ENCODE data around the gene ST3GAL2.

The ST3GAL2 gene

GRCh38 chr16:70473446-70474319, 34.8 kb upstream of the ST3GAL2 start:
- H3K4me3 ChIP-seq (ENCODE audit: insufficient read depth in 1 of 2, low read depth in 1 of 2, low read length in 2 of 2), result no peak overlapping the region
- H3K27ac ChIP-seq (ENCODE audit: low read length, poor library complexity, severe bottlenecking), result no peak overlapping the region
- H3K9ac ChIP-seq (ENCODE audit: low read length), result no peak overlapping the region
- H3K36me3 ChIP-seq (ENCODE audit: control insufficient read depth in 1 of 2, insufficient read depth in 2 of 2, low read depth in 1 of 2, low read length in 2 of 2), result peaks cover 18 to 60% of the 10 kb centered on the region in 2 experiments
- peaks cover 38% of the 10 kb centered on the region for H3K4me1 ChIP-seq (ENCODE audit: control insufficient read depth, insufficient read depth, low read depth, low read length)
- H3K9me3 ChIP-seq (ENCODE audit: control insufficient read depth, low read length), result no peaks in the 10 kb centered on the region
- no peak overlapping the region for H2AFZ ChIP-seq (ENCODE audit: low read depth, low read length)
- no peak overlapping the region for H3K23ac ChIP-seq (ENCODE audit: low read length in 2 of 2)
- WGBS, result 94% methylated on average over 20 of the region's 21 CpGs
- no peak overlapping the region for H2BK12ac ChIP-seq (ENCODE audit: low read length in 2 of 2)
- H2BK120ac ChIP-seq (ENCODE audit: low read depth, low read length), result no peak overlapping the region
- H3K27me3 ChIP-seq (ENCODE audit: control insufficient read depth in 1 of 2, insufficient read depth in 1 of 2, low read length in 2 of 2), result no peaks in the 10 kb centered on the region
- H2BK5ac ChIP-seq (ENCODE audit: low read depth, low read length, poor library complexity, severe bottlenecking), result no peak overlapping the region
- H2AK5ac ChIP-seq (ENCODE audit: low read length, severe bottlenecking), result no peak overlapping the region
- H2BK15ac ChIP-seq (ENCODE audit: low read depth, poor library complexity, severe bottlenecking), result no peak overlapping the region
- no peak overlapping the region for H3K4ac ChIP-seq (ENCODE audit: low read depth in 1 of 2, low read length in 2 of 2)
- no peak overlapping the region for H3K14ac ChIP-seq (ENCODE audit: low read length in 2 of 2)
- no peak for DNase-seq
- H3K18ac ChIP-seq (ENCODE audit: low read depth in 1 of 2, low read length in 2 of 2), result no peak overlapping the region
- H3K79me1 ChIP-seq (replicated peaks; ENCODE audit: low read length, poor library complexity, severe bottlenecking), result no peaks in the 10 kb centered on the region
- H4K91ac ChIP-seq (ENCODE audit: low read length), result no peak overlapping the region
- H3K4me2 ChIP-seq (ENCODE audit: low read length, poor library complexity, severe bottlenecking), result no peak overlapping the region
- no peak overlapping the region for H4K8ac ChIP-seq (ENCODE audit: low read length)

- Histone ChIP-seq H3K27me3 (ENCODE audit: control insufficient read depth in 1 of 2, insufficient read depth in 1 of 2, low read length in 2 of 2) (no peaks in the 10 kb centered on the region), H3K9ac (ENCODE audit: low read length) (no peak overlapping the region), H4K91ac (ENCODE audit: low read length) (no peak overlapping the region), H3K27ac (ENCODE audit: low read length, poor library complexity, severe bottlenecking) (no peak overlapping the region), H2BK5ac (ENCODE audit: low read depth, low read length, poor library complexity, severe bottlenecking) (no peak overlapping the region), H2BK12ac (ENCODE audit: low read length in 2 of 2) (no peak overlapping the region), H2AK5ac (ENCODE audit: low read length, severe bottlenecking) (no peak overlapping the region), H3K9me3 (ENCODE audit: control insufficient read depth, low read length) (no peaks in the 10 kb centered on the region), H3K4me3 (ENCODE audit: insufficient read depth in 1 of 2, low read depth in 1 of 2, low read length in 2 of 2) (no peak overlapping the region), H3K4me1 (ENCODE audit: control insufficient read depth, insufficient read depth, low read depth, low read length) (peaks cover 33% of the 10 kb centered on the region), H3K4ac (ENCODE audit: low read depth in 1 of 2, low read length in 2 of 2) (no peak overlapping the region), H2AFZ (ENCODE audit: low read depth, low read length) (no peak overlapping the region), H3K18ac (ENCODE audit: low read depth in 1 of 2, low read length in 2 of 2) (no peak overlapping the region), H2BK15ac (ENCODE audit: low read depth, poor library complexity, severe bottlenecking) (no peak overlapping the region), H3K23ac (ENCODE audit: low read length in 2 of 2) (no peak overlapping the region), H3K4me2 (ENCODE audit: low read length, poor library complexity, severe bottlenecking) (no peak overlapping the region), H3K79me1 (replicated peaks; ENCODE audit: low read length, poor library complexity, severe bottlenecking) (no peaks in the 10 kb centered on the region), H3K14ac (ENCODE audit: low read length in 2 of 2) (no peak overlapping the region), H2BK120ac (ENCODE audit: low read depth, low read length) (no peak overlapping the region), H4K8ac (ENCODE audit: low read length) (no peak overlapping the region), H3K36me3 (ENCODE audit: control insufficient read depth in 1 of 2, insufficient read depth in 2 of 2, low read depth in 1 of 2, low read length in 2 of 2) (peaks cover 14 to 53% of the 10 kb centered on the region in 2 experiments)
- DNase-seq, result no peak
- WGBS, result 93% methylated on average over 28 of the region's 28 CpGs
Measured at GRCh38 chr16:70472786-70473433, 34.0 kb upstream of the ST3GAL2 start.

DNA sequence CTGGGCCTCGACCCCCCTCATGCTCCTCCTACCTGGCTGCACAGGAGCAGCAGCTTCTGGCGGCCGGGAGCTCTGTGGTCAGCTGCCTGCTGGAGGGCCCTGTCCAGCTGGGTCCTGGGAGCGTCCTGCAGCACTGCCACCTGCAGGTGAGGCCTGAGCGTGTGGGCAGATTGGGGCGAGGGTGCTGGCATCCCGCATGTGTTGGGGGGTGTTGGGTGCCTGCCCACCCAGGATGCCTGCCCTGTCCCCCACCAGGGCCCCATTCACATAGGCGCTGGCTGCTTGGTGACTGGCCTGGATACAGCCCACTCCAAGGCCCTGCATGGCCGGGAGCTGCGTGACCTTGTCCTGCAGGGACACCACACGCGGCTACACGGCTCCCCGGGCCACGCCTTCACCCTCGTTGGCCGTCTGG, 32.0 kb upstream of the ST3GAL2 start:
- H3K9ac ChIP-seq (ENCODE audit: low read length), result no peak overlapping the region

More for the DNA sequence above, 32.0 kb upstream of the ST3GAL2 start:
- H4K91ac ChIP-seq (ENCODE audit: low read length), result peak overlapping the region; percentile 53
- peak; percentile 30 for DNase-seq
- H2AK5ac ChIP-seq (ENCODE audit: low read length, severe bottlenecking), result no peak overlapping the region
- H3K4me2 ChIP-seq (ENCODE audit: low read length, poor library complexity, severe bottlenecking), result no peak overlapping the region
- H3K36me3 ChIP-seq (ENCODE audit: control insufficient read depth in 1 of 2, insufficient read depth in 2 of 2, low read depth in 1 of 2, low read length in 2 of 2), result peaks cover 11 to 66% of the 10 kb centered on the region in 2 experiments
- H3K27me3 ChIP-seq (ENCODE audit: control insufficient read depth in 1 of 2, insufficient read depth in 1 of 2, low read length in 2 of 2), result no peaks in the 10 kb centered on the region
- H3K9me3 ChIP-seq (ENCODE audit: control insufficient read depth, low read length), result no peaks in the 10 kb centered on the region
- H3K4ac ChIP-seq (ENCODE audit: low read depth in 1 of 2, low read length in 2 of 2), result peak overlapping the region in 1 of 2 experiments; percentile 9
- H2BK120ac ChIP-seq (ENCODE audit: low read depth, low read length), result no peak overlapping the region
- H3K79me1 ChIP-seq (replicated peaks; ENCODE audit: low read length, poor library complexity, severe bottlenecking), result no peaks in the 10 kb centered on the region
- H2AFZ ChIP-seq (ENCODE audit: low read depth, low read length), result no peak overlapping the region
- H3K27ac ChIP-seq (ENCODE audit: low read length, poor library complexity, severe bottlenecking), result no peak overlapping the region
- H3K4me1 ChIP-seq (ENCODE audit: control insufficient read depth, insufficient read depth, low read depth, low read length), result peaks cover 30% of the 10 kb centered on the region
- no peak overlapping the region for H3K14ac ChIP-seq (ENCODE audit: low read length in 2 of 2)
- no peak overlapping the region for H2BK12ac ChIP-seq (ENCODE audit: low read length in 2 of 2)
- H2BK15ac ChIP-seq (ENCODE audit: low read depth, poor library complexity, severe bottlenecking), result no peak overlapping the region
- no peak overlapping the region for H2BK5ac ChIP-seq (ENCODE audit: low read depth, low read length, poor library complexity, severe bottlenecking)
- 73% methylated on average over 14 of the region's 17 CpGs for WGBS
- H4K8ac ChIP-seq (ENCODE audit: low read length), result no peak overlapping the region
- no peak overlapping the region for H3K23ac ChIP-seq (ENCODE audit: low read length in 2 of 2)
- peak overlapping the region in 1 of 2 experiments; percentile 15 for H3K4me3 ChIP-seq (ENCODE audit: insufficient read depth in 1 of 2, low read depth in 1 of 2, low read length in 2 of 2)
- H3K18ac ChIP-seq (ENCODE audit: low read depth in 1 of 2, low read length in 2 of 2), result peak overlapping the region in 1 of 2 experiments; percentile 32
